GM19395 (cell line): ENCODE measurements around the gene GRAMD4.

Source experiments
- ATAC-seq: cut with Tn5 transposase; IDR thresholded peaks from one replicate; pipeline ENCODE4 v1.9.1; 2021; ENCODE audit warnings: mild to moderate bottlenecking, moderate library complexity; ENCODE audit not compliant: unreplicated experiment

Gene GRAMD4

GRCh38 chr22:46596032-46596441 is 24.1 kb upstream of the GRAMD4 start:
- ATAC-seq = no peak

DNA sequence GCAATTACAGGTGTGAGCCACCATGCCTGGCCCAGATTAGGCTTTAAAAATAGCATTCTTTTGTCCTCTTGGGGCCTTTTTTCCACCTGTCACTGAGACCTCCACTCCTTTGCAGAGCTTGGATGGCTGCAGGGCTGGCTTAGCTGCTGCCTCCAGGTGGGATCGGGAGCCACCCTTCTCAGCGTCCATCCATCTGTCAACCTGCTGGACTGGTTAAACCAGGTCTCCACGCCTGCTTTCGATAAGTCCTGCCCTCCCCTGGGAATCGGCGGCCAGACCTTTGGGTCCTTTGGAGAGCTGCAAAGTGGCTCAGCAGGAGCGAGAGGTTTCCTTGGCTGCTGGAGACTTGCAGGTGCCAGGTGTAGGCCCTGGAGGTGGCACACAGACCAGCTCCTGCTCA is 23.4 kb upstream of the GRAMD4 start:
- ATAC-seq = no peak

DNA sequence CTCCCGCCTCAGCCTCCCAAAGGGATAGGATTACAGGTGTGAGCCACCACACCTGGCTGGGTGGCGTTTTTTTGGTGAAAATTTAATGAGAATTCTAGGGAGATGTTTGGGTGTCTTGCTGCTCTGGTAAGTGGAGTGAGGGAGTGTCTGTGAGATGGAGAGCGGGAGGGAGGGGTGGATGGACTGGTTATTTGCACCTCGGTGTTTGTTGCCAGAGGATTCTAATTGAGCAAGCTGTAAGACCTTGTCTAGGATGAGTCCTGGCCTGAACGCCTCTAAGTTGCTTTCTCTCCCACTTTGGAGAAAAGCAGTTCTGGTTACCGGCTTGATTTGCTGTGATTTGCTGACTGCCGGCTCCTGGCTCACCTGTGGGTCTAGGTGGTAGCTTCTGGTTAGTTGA is 22.0 kb upstream of the GRAMD4 start:
- no peak for ATAC-seq

GRCh38 chr22:46598737-46599424 is 21.3 kb upstream of the GRAMD4 start:
- no peak for ATAC-seq

- no peak for ATAC-seq
Observed at GRCh38 chr22:46600273-46600796, 19.9 kb upstream of the GRAMD4 start.

DNA sequence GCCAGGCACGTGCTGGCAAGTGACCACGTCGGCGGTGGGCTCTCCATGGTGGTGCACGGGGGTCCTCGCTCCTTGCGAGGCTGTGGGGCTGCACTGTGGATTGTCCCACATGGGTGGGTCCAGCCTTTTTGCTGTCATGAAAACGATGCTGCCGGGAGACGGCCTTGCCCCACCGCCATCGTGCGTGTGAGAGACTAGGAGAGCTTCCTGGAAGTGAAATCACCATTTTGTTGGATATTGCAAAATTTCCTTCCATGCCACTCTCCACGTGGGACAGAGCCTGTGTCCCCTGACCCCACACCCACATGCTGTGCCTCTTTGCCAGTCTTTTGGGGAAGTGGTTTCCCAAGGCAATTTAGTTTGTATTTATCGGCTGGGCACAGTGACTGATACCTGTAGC is 18.2 kb upstream of the GRAMD4 start:
- no peak for ATAC-seq

DNA sequence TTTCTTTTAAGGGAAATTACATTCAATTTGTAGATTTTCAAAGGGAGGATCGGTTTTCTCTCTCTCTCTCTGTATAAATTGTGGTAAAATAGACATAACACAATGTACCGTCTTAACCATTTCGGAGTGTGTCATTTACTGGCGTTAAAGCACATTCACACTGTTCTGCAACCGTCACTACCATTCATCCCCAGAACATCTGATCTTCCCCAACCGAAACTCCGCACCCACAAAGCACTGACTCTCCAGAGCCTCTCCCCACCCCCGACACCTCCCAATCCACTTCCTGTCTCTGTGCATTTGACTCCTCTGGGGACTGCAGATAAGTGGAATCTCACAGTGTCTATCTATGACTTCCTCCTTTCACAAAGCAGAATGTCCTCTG is 15.9 kb upstream of the GRAMD4 start:
- no peak for ATAC-seq

- ATAC-seq = no peak
Observed at GRCh38 chr22:46605117-46605516, 15.1 kb upstream of the GRAMD4 start.

GRCh38 chr22:46606886-46607285 is 13.3 kb upstream of the GRAMD4 start:
- ATAC-seq = no peak

DNA sequence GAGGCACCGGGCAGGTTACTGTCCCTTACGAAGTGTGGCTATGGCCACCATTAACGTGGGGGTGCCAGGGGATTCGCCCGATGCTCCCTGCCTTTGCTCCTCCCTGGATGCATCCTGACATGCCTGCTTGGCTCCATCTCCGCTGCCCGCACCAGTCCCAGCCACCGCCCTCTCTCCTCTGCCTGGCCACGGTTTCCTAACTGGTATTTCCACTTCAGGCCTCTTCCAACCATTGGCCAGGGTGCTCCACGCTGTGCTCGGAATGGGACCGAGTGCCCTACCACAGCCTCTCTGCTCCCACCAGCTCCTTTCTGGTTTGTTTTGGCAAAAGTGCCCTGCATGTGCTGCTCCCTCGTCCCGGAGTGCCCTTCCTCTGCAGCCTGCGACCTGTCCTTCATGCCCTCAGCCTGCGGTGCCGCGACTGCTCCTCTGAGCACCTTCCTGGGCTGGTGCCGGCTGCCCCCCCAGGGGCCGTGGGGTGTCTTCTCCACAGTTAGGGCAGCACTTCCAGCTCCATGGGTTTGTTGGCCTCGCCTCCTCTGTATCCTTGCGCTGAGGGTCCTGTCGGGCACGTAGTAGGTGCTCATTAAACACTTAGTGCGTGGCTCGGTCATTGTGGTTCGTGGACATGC is 12.6 kb upstream of the GRAMD4 start:
- no peak for ATAC-seq

- ATAC-seq = no peak
Observed at GRCh38 chr22:46609175-46609690, 11.0 kb upstream of the GRAMD4 start.

- no peak for ATAC-seq
Observed at GRCh38 chr22:46609724-46610201, 10.4 kb upstream of the GRAMD4 start.

DNA sequence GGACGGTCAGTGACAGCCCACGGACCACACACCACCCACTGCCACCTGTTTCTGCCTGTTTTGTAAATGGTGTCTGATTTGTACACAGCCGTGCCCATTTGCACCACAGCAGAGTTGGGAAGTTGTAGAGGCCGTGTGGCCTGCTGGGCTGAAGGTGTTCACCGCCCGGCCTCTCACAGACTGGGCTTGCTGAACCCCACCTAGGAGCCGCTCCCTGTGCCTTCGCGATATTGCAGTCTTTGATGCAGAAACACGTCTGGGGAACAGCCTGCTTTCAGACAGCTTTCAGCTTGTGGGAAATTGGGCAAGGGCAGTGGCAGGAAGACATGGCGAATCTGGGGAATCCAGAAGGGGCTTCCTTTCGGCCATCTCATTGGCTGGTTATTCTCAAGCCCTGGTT is 9.8 kb upstream of the GRAMD4 start:
- ATAC-seq = no peak

- ATAC-seq = no peak
Observed at GRCh38 chr22:46611189-46611588, 9.0 kb upstream of the GRAMD4 start.

DNA sequence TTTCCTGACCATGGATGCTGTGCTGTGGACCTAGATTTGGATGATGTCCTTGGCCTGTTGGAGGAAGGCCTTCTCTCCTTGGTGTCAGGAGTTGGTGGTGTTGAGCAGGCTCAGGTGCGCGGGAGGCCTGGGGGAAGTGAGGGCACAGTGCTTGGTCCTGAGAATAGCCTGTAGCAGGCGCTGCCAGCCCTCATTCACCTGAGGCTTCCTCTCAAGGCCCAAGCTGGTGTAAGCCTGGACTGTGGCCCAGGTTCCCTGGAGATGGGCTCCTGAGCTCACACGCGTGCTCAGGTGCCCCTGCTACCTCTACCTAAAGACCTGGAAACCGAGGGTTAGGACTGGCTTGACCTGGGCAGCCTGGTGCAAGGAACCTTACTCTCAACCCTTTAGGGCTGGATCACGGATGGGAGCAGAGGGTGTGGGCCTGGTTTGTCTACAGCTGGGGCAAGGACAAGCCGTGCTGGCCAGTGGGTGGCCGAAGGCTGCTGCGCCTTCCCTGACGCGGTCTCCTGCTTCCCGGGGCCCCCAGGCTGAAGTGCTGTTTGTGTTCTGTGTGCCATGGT is 7.8 kb upstream of the GRAMD4 start:
- no peak for ATAC-seq

- ATAC-seq = no peak
Observed at GRCh38 chr22:46612904-46613605, 7.1 kb upstream of the GRAMD4 start.

GRCh38 chr22:46613606-46614021 is 6.6 kb upstream of the GRAMD4 start:
- no peak for ATAC-seq

- ATAC-seq = no peak
Observed at GRCh38 chr22:46614025-46614931, 5.9 kb upstream of the GRAMD4 start.

DNA sequence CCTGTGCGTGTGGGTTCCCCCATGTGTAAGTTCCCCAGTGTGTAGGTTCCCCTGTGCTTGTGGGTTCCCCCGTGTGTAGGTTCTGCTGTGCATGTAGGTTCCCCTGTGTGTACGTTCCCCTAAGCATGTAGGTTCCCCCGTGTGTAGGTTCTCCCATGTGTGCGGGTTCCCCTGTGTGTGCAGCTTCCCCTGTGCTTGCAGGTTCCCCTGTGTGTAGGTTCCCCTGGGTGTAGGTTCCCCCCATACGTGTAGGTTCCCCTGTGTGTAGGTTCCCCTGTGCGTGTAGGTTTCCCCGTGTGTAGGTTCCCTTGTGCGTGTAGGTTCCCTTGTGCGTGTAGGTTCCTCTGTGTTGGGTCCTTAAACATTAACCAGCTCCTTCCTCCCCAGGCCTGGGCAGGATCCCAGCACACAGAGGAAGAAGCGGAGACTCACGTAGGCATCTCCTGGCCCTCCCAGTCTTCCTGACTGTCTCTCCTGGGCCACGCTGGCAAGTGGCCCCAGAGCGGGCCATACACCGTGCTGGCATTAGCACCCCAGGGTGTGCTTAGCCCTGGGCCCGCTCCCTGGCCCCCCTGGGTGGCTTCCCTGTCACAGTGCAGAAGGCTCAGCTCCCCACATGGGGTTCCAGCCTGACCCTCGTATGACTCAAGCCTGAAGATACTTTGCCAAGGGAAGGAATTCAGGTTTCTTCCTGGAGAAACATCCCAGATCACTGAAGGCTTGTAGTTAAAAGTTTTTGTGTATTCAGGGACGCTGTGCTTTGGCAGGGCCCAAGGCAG is 2.8 kb upstream of the GRAMD4 start:
- no peak for ATAC-seq
